Fibroblast of peridontal ligament (primary cell): ENCODE measurements around the gene SRGAP3.

Experiments used
- DNase-seq: peaks from one replicate; pipeline ENCODE4 v3.0.0-alpha.2; 2010; ENCODE audit errors: extremely low read depth

SRGAP3 gene

DNA sequence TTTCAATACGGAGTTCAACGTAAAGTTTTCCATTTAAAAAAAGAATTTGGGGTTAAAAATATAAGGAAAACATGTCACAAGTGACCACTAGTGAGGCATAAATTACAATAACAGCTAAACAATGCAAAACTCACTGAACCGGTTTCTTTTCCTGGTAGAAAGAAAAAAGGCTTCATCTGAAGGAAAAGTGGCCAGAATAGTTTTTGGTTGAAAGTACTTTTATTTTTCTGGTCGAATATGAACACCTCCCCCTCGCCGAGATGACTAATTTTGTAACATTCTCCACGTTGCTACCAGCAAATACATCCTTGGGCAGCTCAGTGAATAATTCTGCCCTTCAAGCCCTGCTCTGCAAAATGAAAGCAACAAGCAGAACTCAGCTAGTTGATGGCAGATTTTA, 3.9 kb upstream of the SRGAP3 start:
- peak; percentile 51 for DNase-seq

DNA sequence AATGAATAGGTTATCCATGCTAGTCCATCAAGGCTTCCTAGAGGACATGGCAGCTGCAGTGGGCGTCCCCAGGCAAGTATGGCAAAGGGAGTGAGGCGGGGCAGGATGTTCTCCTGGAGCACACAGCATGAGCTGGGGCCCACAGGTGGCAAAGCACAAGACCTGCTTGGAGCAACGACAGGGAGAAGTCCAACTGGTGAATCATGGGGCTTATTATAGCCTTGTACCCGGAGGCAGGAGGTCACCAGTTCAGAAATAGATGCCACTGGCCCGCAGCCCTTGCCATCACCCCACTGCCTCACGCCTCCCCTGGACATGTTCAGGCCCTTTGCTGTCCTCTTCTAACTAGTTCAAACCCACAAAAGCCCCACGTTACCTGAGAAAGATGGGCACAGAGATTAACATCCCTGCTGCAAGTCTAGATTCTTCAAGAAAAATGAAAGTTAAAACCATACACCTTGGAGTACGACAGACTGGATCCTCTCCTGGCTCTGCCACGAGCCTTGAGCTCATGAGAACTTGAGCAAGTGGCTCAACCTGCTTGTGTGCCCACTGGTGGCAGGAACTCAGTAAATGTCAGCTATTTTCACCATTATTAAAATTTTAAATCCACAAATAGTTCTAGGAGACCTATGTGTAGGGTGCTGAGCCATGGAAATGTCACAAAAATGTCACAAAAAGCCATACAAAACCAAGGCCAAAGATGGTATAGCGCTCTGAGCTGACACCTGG, 1.8 kb upstream of the SRGAP3 start:
- no peak for DNase-seq

DNA sequence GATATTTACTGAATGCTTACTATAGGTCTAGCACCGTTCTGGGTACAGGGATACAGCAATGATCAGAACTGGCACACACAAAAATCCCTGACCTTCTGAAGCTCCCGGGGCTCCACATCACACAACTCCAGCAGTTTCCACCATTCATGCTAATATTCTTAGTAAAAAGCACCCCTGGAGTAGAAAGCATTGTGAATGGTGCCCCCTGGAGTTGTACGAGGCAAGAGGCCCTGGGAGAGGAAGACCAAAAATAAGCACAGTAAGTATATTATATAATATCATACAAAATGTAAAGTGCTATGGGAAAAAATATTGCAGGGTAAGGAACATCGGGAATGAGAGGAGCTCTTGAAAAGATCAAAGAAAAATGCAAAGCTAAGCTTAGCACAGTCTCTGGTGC, 790 bp upstream of the SRGAP3 start:
- no peak for DNase-seq

DNA sequence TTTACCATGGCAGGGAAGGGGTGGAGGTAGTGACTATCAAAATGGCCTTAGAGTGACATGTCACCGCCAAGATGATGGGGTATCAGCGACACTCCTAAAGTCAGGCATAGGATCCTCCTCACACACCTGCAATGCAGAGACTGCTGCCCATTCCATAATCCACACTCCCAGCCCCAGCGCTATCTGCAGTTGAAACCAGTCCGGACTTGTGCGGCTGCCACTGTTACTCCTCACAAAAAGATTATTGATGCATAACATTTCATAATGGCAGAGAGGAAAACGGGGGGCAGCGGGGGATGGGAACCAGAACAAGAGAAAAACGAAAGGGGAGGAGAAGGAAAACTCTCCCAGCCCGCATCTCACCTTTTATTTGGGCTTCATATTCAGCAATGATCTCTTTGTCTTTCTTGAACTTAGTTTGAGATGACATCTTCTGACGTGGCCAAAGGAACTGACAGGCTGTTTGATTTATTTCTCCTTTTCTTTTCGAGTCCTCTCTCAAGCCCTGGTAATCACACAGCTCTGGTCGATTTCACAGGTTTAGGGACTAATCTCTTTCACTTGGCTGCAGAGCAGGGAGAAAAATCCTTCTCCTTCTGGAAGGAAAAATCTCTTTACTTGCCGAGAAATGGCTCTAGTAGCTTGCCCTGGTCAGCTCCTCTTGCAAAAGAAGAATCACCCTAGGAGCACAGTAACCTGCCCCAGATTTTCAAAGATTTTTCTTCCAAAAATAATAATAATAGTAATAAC, 749 bp downstream of the SRGAP3 start:
- DNase-seq, result no peak

DNA sequence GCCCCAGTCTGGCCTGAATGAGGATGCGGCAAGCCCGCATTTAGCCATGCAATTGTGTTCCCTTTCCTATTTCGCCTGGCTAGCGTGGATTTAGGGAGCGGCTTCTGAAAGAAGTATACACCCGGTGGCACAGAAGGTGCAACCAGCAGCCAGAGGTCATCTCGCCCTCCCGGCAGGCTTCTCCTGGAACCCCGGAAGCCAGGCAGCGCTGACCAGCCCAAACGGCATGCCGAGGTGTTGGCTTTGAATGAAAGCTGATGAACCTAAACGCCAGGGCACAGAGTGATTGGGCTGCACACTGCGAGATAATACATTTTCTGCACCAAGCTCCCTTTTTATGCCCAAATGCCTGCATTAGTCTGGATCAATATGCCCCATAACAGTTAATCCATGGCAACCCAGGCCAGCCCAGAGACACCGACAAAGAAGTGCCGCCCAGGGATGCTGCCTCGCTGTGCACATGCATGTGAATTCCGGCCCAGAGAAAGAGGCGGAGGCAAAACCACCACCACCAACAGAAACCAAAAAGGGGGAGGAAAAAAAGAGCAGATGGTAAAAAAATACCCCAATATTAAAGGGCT, 1.4 kb downstream of the SRGAP3 start:
- no peak for DNase-seq

DNA sequence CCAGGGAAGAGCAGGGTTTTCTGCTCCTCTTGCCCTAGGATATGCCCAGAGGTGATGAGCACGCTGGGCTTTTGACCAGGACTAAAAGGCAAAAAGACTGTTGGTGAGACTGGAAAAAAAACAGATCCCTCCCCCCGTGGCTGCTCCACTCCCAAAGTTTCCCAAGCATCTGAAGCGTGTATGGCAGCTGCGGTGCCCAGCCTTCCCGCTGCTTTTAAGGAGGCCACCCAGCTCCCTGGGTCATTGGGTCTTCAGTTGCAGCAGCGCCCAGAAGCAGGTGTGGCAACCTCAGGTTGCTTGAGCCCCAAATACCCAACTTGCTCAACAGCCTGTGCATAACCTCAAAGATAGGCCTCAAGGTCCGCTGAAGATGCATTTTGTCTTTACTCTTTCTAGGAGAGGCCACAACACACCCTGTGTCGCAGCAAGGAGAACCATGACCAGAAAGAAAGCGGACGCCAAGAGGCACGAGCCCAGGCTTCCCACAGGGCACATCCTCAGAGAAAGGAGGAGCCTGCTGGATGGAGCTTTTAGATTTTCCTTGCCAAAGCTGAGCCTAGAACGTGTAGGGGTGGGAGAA, 2.0 kb downstream of the SRGAP3 start:
- no peak for DNase-seq

DNA sequence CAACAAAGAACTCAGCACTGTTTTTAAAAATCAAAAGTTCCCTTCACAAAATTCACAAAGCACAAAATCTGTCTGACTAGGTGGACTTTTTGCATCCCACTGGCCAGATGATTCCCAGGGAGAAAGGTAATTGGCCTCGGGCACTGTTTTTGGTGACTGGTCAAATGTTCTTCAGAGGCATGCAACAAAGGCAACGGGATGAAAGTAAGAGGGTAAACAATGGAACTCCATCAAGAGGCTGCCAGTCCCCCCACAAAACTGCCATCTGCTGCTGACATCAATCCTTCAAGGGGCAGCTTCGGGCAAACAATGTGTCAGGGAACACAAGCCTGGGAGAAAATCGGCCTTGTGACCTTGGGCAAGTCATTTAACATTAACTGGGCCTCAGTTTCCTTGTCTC, 3.3 kb downstream of the SRGAP3 start:
- DNase-seq, result no peak

DNA sequence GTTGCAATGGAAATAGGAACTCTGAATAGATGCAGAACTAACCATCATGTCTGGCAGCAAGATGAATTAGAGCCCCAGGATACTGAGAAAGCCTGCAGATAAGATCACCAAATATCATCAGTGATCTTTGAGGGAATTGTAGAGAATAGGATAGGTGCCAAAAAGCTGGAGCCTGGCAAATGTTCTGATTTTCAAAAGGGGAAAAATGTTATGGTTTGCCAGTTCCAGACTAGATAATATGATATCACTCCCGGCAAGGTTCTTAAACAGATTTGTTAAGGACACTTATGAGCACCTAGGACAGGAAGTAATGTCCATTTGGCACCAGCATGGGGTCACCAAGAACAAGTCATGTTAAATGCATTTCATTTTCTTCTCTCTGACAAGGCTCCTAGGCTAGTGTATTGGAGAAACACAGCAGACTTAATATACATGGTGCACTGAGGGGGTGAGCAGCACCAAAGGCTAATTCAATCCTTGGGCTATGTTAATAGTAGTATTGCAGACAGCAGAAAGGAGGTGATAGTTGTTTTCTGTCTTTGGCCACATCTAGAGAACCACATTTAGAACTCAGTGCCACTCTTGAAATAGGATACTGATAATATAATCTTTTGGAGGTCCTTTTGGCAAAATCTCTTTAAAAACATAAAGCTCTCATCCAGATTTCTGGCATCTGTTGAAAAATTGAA, 4.8 kb downstream of the SRGAP3 start:
- DNase-seq, result no peak

DNA sequence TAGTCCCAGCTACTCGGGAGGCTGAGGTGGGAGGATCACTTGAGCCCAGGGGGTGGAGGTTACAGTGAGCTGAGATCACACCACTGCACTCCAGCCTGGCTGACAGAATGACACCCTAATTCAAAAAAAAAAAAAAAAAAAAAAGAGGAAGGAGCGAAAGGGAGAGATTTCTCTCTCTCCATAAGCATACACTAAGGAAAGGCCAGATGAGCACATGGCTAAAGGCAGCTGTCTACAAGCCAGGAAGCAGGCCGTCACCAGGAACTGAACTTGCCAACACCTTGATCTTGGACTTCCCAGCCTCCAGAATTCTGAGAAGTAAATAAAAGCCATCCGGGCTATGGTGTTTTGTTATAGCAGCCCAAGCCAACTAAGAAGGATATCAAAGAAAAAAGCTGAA, 7.5 kb downstream of the SRGAP3 start:
- no peak for DNase-seq

DNA sequence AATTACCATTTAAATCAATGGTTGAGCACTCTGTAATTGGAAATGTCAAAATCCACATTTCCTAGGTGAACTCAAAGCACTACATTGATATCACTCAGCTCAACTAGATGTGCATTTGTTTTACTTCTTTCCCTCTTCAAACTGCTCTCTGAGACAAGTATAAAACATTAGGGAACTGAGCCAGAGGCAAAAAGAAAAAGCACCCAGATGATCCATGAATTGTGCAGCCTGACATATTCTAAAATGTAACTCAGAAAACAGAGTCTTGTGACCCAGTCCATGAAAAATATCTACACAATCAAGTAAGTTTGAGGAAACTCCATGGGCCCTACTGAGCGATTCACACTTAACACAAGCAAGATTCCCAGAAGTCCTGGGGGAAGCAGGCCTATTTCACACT, 9.8 kb downstream of the SRGAP3 start:
- no peak for DNase-seq

DNA sequence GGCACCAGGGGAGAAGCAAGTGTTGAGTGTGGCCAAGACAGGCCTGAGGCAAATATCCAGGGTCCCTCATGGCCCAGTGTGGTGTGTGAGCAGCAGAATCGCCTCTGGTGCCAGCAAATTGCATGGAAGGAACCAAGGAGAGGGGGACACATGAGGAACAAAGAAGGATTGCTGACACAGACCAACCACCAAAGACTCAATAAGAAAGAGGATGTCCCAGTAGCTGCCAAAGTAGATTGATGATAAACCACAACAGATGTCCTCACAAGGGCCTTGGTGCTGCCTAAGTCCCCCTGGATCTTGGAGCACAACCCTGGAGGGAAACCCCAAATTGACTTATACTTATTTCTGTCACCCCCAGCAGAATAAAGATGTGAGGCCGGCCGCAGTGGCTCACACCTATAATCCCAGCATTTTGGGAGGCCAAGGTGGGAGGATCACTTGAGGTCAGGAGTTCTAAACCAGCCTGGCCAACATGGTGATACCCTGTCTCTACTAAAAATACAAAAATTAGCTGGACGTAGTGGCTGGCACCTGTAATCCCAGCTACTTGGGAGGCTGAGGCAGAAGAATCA, 10.6 kb downstream of the SRGAP3 start:
- DNase-seq, result no peak

DNA sequence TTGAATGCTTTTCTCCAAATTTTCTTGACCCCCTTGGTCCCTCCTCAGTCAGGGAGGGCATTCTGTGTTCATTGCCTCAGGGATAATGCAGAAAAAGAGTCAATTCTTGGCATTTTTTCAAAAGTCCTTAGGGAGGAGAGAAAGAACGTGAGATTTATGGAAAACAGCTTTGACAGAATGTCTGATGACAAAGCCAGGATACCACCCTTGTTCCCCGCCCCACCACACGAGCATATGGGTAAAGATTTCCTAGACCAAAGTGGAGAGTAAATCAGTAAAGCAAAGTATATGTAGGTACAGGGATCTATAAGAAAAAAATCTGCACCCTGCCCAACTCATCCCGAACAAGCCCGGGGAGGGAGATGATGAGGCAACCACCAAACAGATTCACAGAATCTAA, 11.2 kb downstream of the SRGAP3 start:
- DNase-seq, result no peak

DNA sequence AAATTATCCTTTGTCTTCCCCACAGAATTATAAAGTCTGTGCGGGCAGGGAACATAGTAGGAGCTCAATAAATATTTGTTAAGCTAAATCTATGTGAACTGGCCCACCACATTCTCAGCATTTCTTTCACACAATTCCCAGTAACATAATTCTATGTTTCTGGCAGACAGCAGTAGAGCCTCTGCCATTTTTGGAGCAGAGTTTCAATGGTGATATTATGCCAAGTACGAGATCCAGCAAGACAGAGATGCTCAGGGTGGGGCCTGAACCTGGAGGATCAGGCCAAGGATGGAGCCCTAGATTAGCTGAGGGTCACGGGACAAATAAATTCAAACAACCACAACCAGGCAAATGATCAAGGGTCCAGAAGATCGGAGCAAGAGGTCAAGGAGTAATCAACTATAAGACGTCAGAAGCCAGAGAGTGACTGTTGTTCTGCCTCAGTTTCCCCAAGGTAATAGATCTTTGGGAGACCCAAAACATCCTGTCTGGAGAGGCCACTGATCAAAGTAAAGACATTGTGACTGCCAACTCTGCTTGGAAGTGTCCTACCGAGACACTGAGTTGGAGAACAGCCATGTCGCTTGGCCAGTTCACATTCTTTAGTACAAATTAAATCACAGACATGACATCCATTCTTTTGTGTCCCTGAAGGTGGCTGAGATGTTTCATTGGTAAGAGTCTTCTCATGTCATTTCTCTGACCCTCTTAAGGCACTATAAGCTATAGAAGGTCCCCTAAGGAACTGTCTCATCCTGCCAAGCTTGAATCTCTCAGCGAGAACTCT, 15.4 kb downstream of the SRGAP3 start:
- DNase-seq, result no peak

DNA sequence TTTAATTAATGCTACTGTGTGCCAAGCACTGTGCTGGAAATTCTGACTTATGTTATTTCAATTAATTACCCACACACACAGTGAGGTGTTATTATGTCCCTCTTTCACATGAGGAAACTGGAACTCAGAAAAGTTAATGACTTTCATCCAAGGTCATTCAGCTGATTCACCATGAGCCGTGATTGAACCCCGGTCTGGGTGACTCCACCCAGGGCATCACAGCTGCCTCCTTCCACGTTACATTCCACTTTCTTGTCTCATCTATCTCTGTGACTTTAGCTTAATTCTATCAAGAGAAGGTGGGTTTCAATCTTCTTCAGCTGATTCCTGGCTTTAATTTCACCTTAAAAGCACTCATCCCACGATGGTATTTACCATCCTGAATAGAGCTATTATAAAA, 16.3 kb downstream of the SRGAP3 start:
- no peak for DNase-seq

DNA sequence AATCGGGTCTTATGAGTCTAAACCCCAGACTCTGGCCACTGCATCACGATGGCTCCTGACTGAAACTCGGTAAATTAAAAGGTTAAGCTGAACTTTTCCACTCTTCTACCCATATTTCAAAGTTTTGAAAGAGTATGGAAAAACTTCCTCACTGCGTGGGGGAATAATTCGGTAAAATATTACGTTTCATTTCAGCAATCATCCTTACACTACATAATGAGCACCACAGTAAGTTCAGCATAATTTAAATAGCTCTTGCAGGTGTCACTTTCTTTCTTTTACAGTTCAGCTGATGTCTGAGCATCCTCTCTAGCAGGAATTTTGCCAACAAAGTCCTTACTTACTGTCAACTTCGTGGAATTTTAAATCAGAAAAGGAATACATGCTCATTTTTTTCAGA, 17.5 kb downstream of the SRGAP3 start:
- DNase-seq, result no peak

DNA sequence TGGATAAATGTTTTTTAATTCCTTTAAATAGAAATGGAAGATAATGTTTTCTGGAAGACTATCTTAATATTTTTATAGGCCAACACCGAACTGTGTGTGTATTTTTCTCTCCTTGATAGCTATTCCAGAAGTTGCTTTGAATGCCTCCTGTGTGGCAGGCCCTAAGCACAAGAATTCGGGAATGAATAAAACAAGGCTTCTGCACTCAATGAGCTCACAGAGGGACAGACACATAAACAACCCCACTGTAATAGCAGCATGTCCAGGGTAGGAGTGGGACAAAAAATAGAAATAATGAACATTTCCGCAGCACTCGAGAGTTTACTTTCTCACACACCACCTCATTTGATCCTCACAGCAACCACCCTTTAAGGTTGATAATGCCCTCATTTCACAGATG, 18.0 kb downstream of the SRGAP3 start:
- no peak for DNase-seq

DNA sequence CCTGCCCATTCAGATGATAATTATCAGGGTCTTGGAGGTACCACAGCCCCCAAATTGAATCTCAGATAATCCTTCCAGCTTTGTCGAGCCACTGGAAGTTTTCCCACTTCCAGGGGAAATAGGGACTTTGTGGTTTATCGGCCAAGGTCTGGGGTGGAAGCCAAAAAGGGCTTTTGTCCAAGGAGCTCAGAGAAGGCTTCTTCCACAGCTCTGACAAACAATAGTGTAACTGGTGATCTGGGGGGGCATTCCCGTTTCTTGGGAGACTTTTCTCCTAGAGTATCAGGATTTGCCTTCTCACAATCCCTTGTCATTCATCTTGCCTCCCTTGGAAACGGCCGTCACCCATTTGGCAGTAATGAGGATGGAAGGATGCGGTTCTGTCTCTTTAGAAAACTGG, 18.4 kb downstream of the SRGAP3 start:
- no peak for DNase-seq

DNA sequence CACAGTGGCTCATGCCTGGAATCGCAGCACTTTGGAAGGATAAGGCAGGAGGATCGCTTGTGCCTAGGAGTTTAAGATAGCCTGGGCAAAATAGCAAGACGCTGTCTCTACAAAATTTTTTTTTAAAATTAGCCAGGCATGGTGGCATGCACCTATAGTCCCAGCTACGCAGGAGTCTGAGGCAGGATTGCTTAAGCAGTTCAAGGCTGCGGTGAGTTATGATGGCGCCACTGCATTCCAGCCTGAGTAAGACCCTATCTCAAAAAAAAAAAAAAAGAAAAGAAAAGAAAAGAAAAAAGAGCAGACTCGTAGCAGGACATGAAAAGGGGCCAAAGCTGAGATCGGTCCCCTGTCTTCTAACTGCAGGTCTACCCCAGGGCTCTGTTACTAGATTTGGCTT, 18.9 kb downstream of the SRGAP3 start:
- no peak for DNase-seq

DNA sequence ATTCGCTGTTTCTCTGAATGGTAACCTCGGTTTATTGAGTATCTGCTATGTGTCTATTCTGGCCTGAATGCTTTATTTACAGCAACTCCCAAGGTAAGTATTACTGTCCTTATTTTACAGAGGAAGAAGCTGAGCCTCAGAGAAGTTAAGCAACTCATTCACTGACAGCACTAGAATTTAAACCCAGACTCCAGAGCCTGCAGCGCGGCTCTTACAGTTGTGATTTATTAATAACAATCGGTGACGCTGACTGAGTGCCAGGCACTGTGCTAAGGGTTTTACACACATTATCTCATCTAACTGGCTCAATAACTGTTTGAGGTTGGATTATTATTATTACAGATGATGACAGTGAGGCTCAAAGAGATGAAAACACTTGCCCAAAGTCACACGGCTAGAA, 19.6 kb downstream of the SRGAP3 start:
- DNase-seq, result no peak

DNA sequence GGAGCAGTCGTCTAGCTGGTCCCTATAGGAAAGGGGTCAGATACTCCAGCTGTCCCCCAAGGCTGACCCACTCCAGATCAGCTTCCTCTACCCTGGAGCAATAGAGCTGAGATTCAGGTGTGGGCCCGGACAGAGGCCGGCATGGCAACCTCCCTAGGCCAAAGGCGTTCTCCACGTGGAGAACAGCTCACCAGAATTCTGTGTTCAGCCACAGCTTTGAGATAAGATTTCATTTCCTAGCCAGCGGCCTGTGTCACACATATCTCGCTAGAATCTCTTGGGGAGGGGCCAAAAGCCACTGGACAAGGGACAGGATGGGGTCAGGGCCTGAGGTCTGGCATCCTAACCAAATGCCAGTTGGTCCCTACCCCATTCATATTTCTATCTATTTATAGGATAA, 20.1 kb downstream of the SRGAP3 start:
- no peak for DNase-seq

DNA sequence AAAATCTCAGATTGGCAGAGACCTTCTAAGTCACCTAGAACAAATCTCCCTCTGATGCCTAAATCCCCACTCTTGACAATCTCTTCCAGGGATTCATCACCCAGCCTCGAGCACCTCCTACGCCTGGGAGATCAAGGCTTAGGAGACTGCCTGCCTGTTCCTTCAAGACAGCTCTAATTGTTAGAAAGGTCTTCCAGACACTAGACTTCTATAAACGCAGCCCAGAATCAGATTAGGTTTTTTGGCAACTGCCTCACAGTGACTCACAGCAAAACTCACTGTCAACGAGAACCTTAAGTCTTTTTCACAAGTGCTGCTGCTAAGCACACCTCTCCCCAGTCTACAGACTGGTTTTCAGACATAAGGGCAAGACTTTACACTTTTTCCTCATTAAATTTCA, 23.1 kb downstream of the SRGAP3 start:
- DNase-seq, result peak; percentile 63
